Activated CD4-positive, CD25-positive, alpha-beta regulatory T cell treated with anti-CD3 and anti-CD28 coated beads, Interleukin-2, amount 50 U/mL, for 16 hours (primary cell): Measurements from ENCODE around the gene SLC34A1.
A peak's percentile ranks its signal among the peaks of the same experiment; 100 is the strongest.
"Not testable (repeated sequence)": the region's sequence is repeated elsewhere in the genome, so short reads cannot be mapped to it uniquely, and the experiment has no call there.

Source experiments
- DNase-seq: peaks from one replicate; pipeline ENCODE4 v3.0.0-alpha.2; 2020; ENCODE audit warnings: low read depth, low spot score

Gene SLC34A1

GRCh38 chr5:177410575-177410974 lies 26.3 kb downstream of the SLC34A1 start:
- DNase-seq = no peak

- no peak for DNase-seq
Measured at GRCh38 chr5:177412603-177413233, 28.5 kb downstream of the SLC34A1 start.

- no peak for DNase-seq
Measured at GRCh38 chr5:177414481-177414880, 30.2 kb downstream of the SLC34A1 start.

- DNase-seq = not testable (repeated sequence)
Measured at GRCh38 chr5:177417081-177417480, 32.8 kb downstream of the SLC34A1 start.

- no peak for DNase-seq
Measured at GRCh38 chr5:177419046-177419445, 34.8 kb downstream of the SLC34A1 start.

GRCh38 chr5:177420472-177420871 lies 36.2 kb downstream of the SLC34A1 start:
- DNase-seq = not testable (repeated sequence)

- no peak for DNase-seq
Measured at GRCh38 chr5:177421062-177421798, 37.0 kb downstream of the SLC34A1 start.

- no peak for DNase-seq
Measured at GRCh38 chr5:177423671-177424070, 39.4 kb downstream of the SLC34A1 start.

GRCh38 chr5:177425196-177425800 lies 41.1 kb downstream of the SLC34A1 start:
- DNase-seq = no peak

GRCh38 chr5:177425801-177426565 lies 41.7 kb downstream of the SLC34A1 start:
- peak; percentile 100 for DNase-seq

- no peak for DNase-seq
Measured at GRCh38 chr5:177426566-177427210, 42.5 kb downstream of the SLC34A1 start, which contains the start of gene GRK6. Gene GRK6 (plus strand): TSS chr5:177426676. CDS start chr5:177426846, 170 bp downstream.

- no peak for DNase-seq
Measured at GRCh38 chr5:177427211-177427822, 43.1 kb downstream of the SLC34A1 start.

- DNase-seq = no peak
Measured at GRCh38 chr5:177427919-177428573, 43.8 kb downstream of the SLC34A1 start.

GRCh38 chr5:177428574-177429217 lies 44.5 kb downstream of the SLC34A1 start:
- DNase-seq = no peak

- peak; percentile 67 for DNase-seq
Measured at GRCh38 chr5:177429248-177430040, 45.2 kb downstream of the SLC34A1 start.

GRCh38 chr5:177430140-177430951 lies 46.1 kb downstream of the SLC34A1 start:
- DNase-seq = no peak

- no peak for DNase-seq
Measured at GRCh38 chr5:177430972-177431316, 46.7 kb downstream of the SLC34A1 start.
